ENCODE results near the gene SHTN1. TPM values are rescaled to one million over a fixed set of nuclear protein-coding genes. Genes with fewer than 3 reads are reported as not detected.

Gene SHTN1
- 13.1 TPM for total RNA-seq

- no peak for DNase-seq
Measured at GRCh38 chr10:117005026-117005526, at the start of gene SHTN1. SHTN1 (minus strand) TSS chr10:117005187; CDS start chr10:117005079, 108 bp downstream.

- no peak for DNase-seq
Measured at GRCh38 chr10:117053482-117053881, 48.5 kb upstream of the SHTN1 start.

- no peak for DNase-seq
Measured at GRCh38 chr10:117047947-117048346, 43.0 kb upstream of the SHTN1 start.

GRCh38 chr10:117016266-117016665 lies 11.3 kb upstream of the SHTN1 start:
- DNase-seq = no peak

GRCh38 chr10:117014835-117015234 lies 9.8 kb upstream of the SHTN1 start:
- no peak for DNase-seq

GRCh38 chr10:117007080-117007479 lies 2.1 kb upstream of the SHTN1 start:
- DNase-seq = no peak

- DNase-seq = no peak
Measured at GRCh38 chr10:117005527-117006055, 604 bp upstream of the SHTN1 start.

GRCh38 chr10:117004227-117005025 lies 561 bp downstream of the SHTN1 start:
- DNase-seq = no peak

- DNase-seq = no peak
Measured at GRCh38 chr10:117003336-117003735, 1.7 kb downstream of the SHTN1 start.

- no peak for DNase-seq
Measured at GRCh38 chr10:117002206-117002605, 2.8 kb downstream of the SHTN1 start.

- DNase-seq = no peak
Measured at GRCh38 chr10:117001144-117001543, 3.8 kb downstream of the SHTN1 start.

- no peak for DNase-seq
Measured at GRCh38 chr10:117000580-117000979, 4.4 kb downstream of the SHTN1 start.

- DNase-seq = no peak
Measured at GRCh38 chr10:116998172-116998571, 6.8 kb downstream of the SHTN1 start.

GRCh38 chr10:116997015-116997414 lies 8.0 kb downstream of the SHTN1 start:
- no peak for DNase-seq

GRCh38 chr10:116995648-116996047 lies 9.3 kb downstream of the SHTN1 start:
- DNase-seq = no peak

GRCh38 chr10:116994113-116994890 lies 10.7 kb downstream of the SHTN1 start:
- no peak for DNase-seq

- DNase-seq = no peak
Measured at GRCh38 chr10:116993610-116994009, 11.4 kb downstream of the SHTN1 start.

GRCh38 chr10:116992183-116992582 lies 12.8 kb downstream of the SHTN1 start:
- DNase-seq = no peak

- no peak for DNase-seq
Measured at GRCh38 chr10:116990276-116990800, 14.6 kb downstream of the SHTN1 start.

- no peak for DNase-seq
Measured at GRCh38 chr10:116989439-116989838, 15.5 kb downstream of the SHTN1 start.

GRCh38 chr10:116988311-116988710 lies 16.7 kb downstream of the SHTN1 start:
- no peak for DNase-seq

- no peak for DNase-seq
Measured at GRCh38 chr10:116985611-116986010, 19.4 kb downstream of the SHTN1 start.
